IMR-90 (cell line): ENCODE data around the gene MAP2. TPM values are rescaled to one million over a fixed set of nuclear protein-coding genes. Genes with fewer than 3 reads are reported as not detected.

Experiments
- ATAC-seq: fragments of 200-7000 bp; cut with Tn5 transposase; 2 replicates; pipeline ENCODE4 v1.9.1; 2020; ENCODE audit warnings: low read depth, mild to moderate bottlenecking, moderate library complexity
- BruUV-seq: library from RNA; stranded (reverse); fragments of 400-500 nt; replicated peaks from 2 replicates; lab custom pipeline; 2021; lab: Mats Ljungman, UMichigan
- CTCF ChIA-PET: fragments of 300-600 bp; formaldehyde crosslinking; extraction: SDS; loops from one replicate; lab custom pipeline; 2021; ENCODE audit warnings: antibody characterized with exemption; lab: Yijun Ruan, JAX
- POLR2A ChIA-PET: fragments of 300-600 bp; sonication (Branson Sonifier 250); formaldehyde crosslinking; loops from one replicate; lab custom pipeline; 2022; ENCODE audit warnings: antibody characterized with exemption; ENCODE audit not compliant: unreplicated experiment; lab: Charles Lee
- DNase-seq: peaks from one replicate; pipeline ENCODE4 v3.0.0; 2013
- H2AFZ ChIP-seq: replicated peaks from 2 replicates; pipeline ENCODE3; 2013; ENCODE audit warnings: low read length, mild to moderate bottlenecking; ENCODE audit not compliant: poor library complexity
- H2AK5ac ChIP-seq: 2 replicates; pipeline ENCODE4 v1.6.1; 2013; ENCODE audit warnings: low read depth, low read length, inconsistent platforms
- H2AK9ac ChIP-seq: replicated peaks from 2 replicates; pipeline ENCODE3; 2013; ENCODE audit warnings: mild to moderate bottlenecking, low read depth, low read length, moderate library complexity; ENCODE audit not compliant: poor library complexity
- H2BK120ac ChIP-seq: 2 replicates; pipeline ENCODE4 v1.6.1; 2013; ENCODE audit warnings: low read depth, low read length, inconsistent platforms
- H2BK15ac ChIP-seq: 3 replicates; pipeline ENCODE4 v1.6.1; 2013; ENCODE audit warnings: low read depth, low read length, inconsistent platforms
- H2BK20ac ChIP-seq: 2 replicates; pipeline ENCODE4 v1.6.1; 2013; ENCODE audit warnings: low read depth, mild to moderate bottlenecking, inconsistent platforms, low read length, moderate library complexity
- H2BK5ac ChIP-seq: 2 replicates; pipeline ENCODE4 v1.6.1; 2013; ENCODE audit warnings: mild to moderate bottlenecking, low read depth, low read length, inconsistent platforms; ENCODE audit not compliant: poor library complexity, severe bottlenecking
- H3K14ac ChIP-seq: replicated peaks from 2 replicates; pipeline ENCODE4 v1.6.1; 2013; ENCODE audit warnings: low read depth, low read length, inconsistent platforms
- H3K18ac ChIP-seq: 2 replicates; pipeline ENCODE4 v1.6.1; 2013; ENCODE audit warnings: low read depth, low read length, control low read depth
- H3K23ac ChIP-seq: 2 replicates; pipeline ENCODE4 v1.6.1; 2013; ENCODE audit warnings: low read depth, low read length, inconsistent platforms
- H3K27ac ChIP-seq: 2 replicates; pipeline ENCODE4 v1.5.1; 2013; ENCODE audit warnings: mild to moderate bottlenecking, control low read depth, low read length; ENCODE audit not compliant: insufficient read depth
- H3K27me3 ChIP-seq: 2 replicates; pipeline ENCODE4 v1.6.1; 2013; ENCODE audit warnings: low read length; ENCODE audit not compliant: control insufficient read depth, insufficient read depth
- H3K36me3 ChIP-seq: 2 replicates; pipeline ENCODE4 v1.6.1; 2013; ENCODE audit warnings: low read length, mixed read lengths; ENCODE audit not compliant: control insufficient read depth, insufficient read depth
- H3K4ac ChIP-seq: 2 replicates; pipeline ENCODE4 v1.6.1; 2013; ENCODE audit warnings: low read depth, low read length, inconsistent platforms
- H3K4me1 ChIP-seq: 2 replicates; pipeline ENCODE4 v1.6.1; 2013; ENCODE audit warnings: low read length, mixed read lengths; ENCODE audit not compliant: control insufficient read depth, insufficient read depth
- H3K4me2 ChIP-seq: 2 replicates; pipeline ENCODE4 v1.6.1; 2013; ENCODE audit warnings: low read depth, mild to moderate bottlenecking, control low read depth, low read length, moderate library complexity
- H3K4me3 ChIP-seq: 2 replicates; pipeline ENCODE4 v1.5.1; 2013; ENCODE audit warnings: low read depth, mild to moderate bottlenecking, control low read depth, low read length, moderate library complexity; ENCODE audit not compliant: insufficient read depth
- H3K56ac ChIP-seq: 2 replicates; pipeline ENCODE4 v1.6.1; 2013; ENCODE audit warnings: low read length, inconsistent platforms; ENCODE audit not compliant: insufficient read depth; ENCODE audit errors: extremely low read depth
- H3K79me1 ChIP-seq, 2 experiments: 2 replicates each; pipeline ENCODE4 v1.6.1; 2013; ENCODE audit warnings: low read length in 2 of 2, inconsistent platforms in 1 of 2, low read depth in 1 of 2
- H3K9ac ChIP-seq: 2 replicates; pipeline ENCODE4 v1.6.1; 2013; ENCODE audit warnings: low read depth, low read length, control low read depth
- H3K9me1 ChIP-seq: 2 replicates; pipeline ENCODE4 v1.6.1; 2013; ENCODE audit warnings: low read length, inconsistent platforms; ENCODE audit not compliant: insufficient read depth
- H3K9me3 ChIP-seq: 2 replicates; pipeline ENCODE4 v1.6.1; 2013; ENCODE audit warnings: low read length; ENCODE audit not compliant: control insufficient read depth, insufficient read depth
- H4K20me1 ChIP-seq: 2 replicates; pipeline ENCODE4 v1.6.1; 2013; ENCODE audit warnings: low read length, inconsistent platforms; ENCODE audit not compliant: insufficient read depth
- H4K5ac ChIP-seq: 2 replicates; pipeline ENCODE4 v1.6.1; 2013; ENCODE audit warnings: mild to moderate bottlenecking, low read depth, low read length, control low read depth
- H4K8ac ChIP-seq, 2 experiments: 2 replicates each; pipeline ENCODE4 v1.6.1; 2013; ENCODE audit warnings: low read depth in 2 of 2, low read length in 2 of 2, control low read depth in 1 of 2, inconsistent platforms in 1 of 2
- H4K91ac ChIP-seq: 2 replicates; pipeline ENCODE4 v1.6.1; 2013; ENCODE audit warnings: low read depth, low read length, inconsistent platforms; ENCODE audit not compliant: insufficient read depth
- CEBPB ChIP-seq: IDR thresholded peaks from 2 replicates; pipeline ENCODE4 v1.6.1; 2012; ENCODE audit warnings: low read depth, low read length, improper control_type of control experiment
- FOS ChIP-seq: fragments of 150-350 bp; IDR thresholded peaks from 2 replicates; pipeline ENCODE4 v1.6.1; 2016; ENCODE audit warnings: low read depth, low read length
- MAZ ChIP-seq: IDR thresholded peaks from 2 replicates; pipeline ENCODE4 v1.6.1; 2012; ENCODE audit warnings: low read depth, mild to moderate bottlenecking, low read length, improper control_type of control experiment, moderate library complexity, borderline replicate concordance
- MXI1 ChIP-seq: IDR thresholded peaks from 2 replicates; pipeline ENCODE4 v1.6.1; 2012; ENCODE audit warnings: low read depth, mild to moderate bottlenecking, low read length, moderate library complexity, borderline replicate concordance
- NFE2L2 ChIP-seq: fragments of 150-350 bp; IDR thresholded peaks from 2 replicates; pipeline ENCODE4 v1.6.1; 2016; ENCODE audit warnings: low read depth, mild to moderate bottlenecking, low read length
- RFX5 ChIP-seq: IDR thresholded peaks from 2 replicates; pipeline ENCODE4 v1.8.0; 2012; ENCODE audit warnings: low read depth, mild to moderate bottlenecking, low read length, moderate library complexity
- WGBS, 2 experiments: methylation state at CpG; one replicate each; pipeline versions ENCODE4 v1.1.5 to v1.1.7; 2013; ENCODE audit warnings: missing lambda C conversion rate in 2 of 2; ENCODE audit not compliant: insufficient read length in 1 of 2; ENCODE audit errors: extremely low coverage in 2 of 2; 5-methylcytosine and 5-hydroxymethylcytosine counted together
- dilution Hi-C: fragments of 300-500 bp; cut with HindIII; formaldehyde crosslinking; loops from one replicate; pipeline ENCODE4 v1.14.3; 2018; ENCODE audit warnings: low sequenced_read_pairs; ENCODE audit not compliant: unreplicated experiment
- in situ Hi-C: fragments of 300-500 bp; cut with MboI; formaldehyde crosslinking; loops from 3 replicates; pipeline ENCODE4 v1.14.3; 2019; ENCODE audit warnings: low sequenced_read_pairs, inconsistent platforms, mixed read lengths
- intact Hi-C: fragments of 100-400 bp; cut with micrococcal nuclease; formaldehyde crosslinking; loops from 2 replicates; pipeline ENCODE4 v1.10.0; 2022
- polyA plus RNA-seq, 3 experiments: library from polyadenylated mRNA; depleted of rRNA; stranded (reverse); fragments of >200 nt; gene quantifications; 2 replicates each; pipeline ENCODE4 v1.2.3, GENCODE V29; 2012; ENCODE audit warnings: low replicate concordance in 1 of 3
- total RNA-seq: library from RNA; depleted of rRNA; stranded (reverse); fragments of >200 nt; gene quantifications from 2 replicates; pipeline ENCODE4 v1.2.3, GENCODE V29; 2012

MAP2 gene
- total and polyA plus RNA-seq, 2 of the 4 experiments (the other 2 are of a cell fraction), result 0.29 to 0.36 TPM

DNA sequence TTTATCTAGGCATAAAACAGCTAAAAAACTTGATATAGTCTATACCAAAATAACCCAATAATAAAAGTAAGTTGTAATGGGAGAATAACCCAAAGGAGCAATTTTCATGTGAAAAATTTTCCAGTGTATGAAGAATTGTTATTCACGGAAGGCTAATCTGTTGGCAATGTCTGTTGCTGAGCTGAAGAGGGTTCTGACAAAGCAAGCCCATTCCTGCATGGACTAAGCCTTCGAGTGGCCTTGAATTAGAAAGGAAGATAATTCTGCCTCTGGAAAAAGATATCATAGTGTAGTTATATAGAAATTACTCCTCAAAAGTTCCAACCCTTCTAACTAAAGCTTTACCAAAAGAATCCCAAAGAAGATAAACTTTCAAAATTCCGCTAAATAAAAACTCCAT, 101.5 kb downstream of the MAP2 start:
- intact Hi-C loops, result no loop called here
- H3K4me2 ChIP-seq, result no peak overlapping the region
- H2BK5ac ChIP-seq, result peak overlapping the region; percentile 36
- no peak overlapping the region for H3K9ac ChIP-seq
- 0 out of 2 replicates have a peak overlapping the region, but pooled peaks have one; percentile 59 for H3K56ac ChIP-seq
- POLR2A ChIA-PET, result no interaction called here
- H2AK5ac ChIP-seq, result peak overlapping the region; percentile 95; the same call in 1 of the 2 replicates
- H3K4ac ChIP-seq, result peak overlapping the region; percentile 76; the same call in 1 of the 2 replicates
- H3K27ac ChIP-seq, result no peak overlapping the region
- H3K18ac ChIP-seq, result peak overlapping the region; percentile 46; the same call in 1 of the 2 replicates
- H3K23ac ChIP-seq, result 0 out of 2 replicates have a peak overlapping the region, but pooled peaks have one; percentile 59
- TF ChIP-seq FOS, result no peak
- no peak for TF ChIP-seq MAZ
- no peak for TF ChIP-seq RFX5
- TF ChIP-seq CEBPB, result no peak
- TF ChIP-seq MXI1, result no peak
- no peak for TF ChIP-seq NFE2L2
- WGBS, 2 experiments, result 80% methylated on average over 1 of the region's 3 CpGs; no CpG with 5 or more reads in 1 of the 2 experiments
- H4K20me1 ChIP-seq, result no peaks in the 10 kb centered on the region
- H3K4me1 ChIP-seq, result 0 out of 2 replicates have a peak, but pooled peaks cover 1% of the 10 kb centered on the region
- no peak overlapping the region for H2AFZ ChIP-seq
- H4K5ac ChIP-seq, result no peak overlapping the region
- H2BK15ac ChIP-seq, result no peak overlapping the region; the same call in 2 of the 3 replicates
- H4K8ac ChIP-seq, result peak overlapping the region in 1 of 2 experiments; percentile 57; a peak in 2 of 4 replicates
- no peak overlapping the region for H2AK9ac ChIP-seq
- no TSS peak for BruUV-seq
- peak overlapping the region; percentile 96; the same call in 1 of the 2 replicates for H3K14ac ChIP-seq
- ATAC-seq (no peak), DNase-seq (no peak)
- peaks cover 4% of the 10 kb centered on the region for H3K9me1 ChIP-seq
- H3K9me3 ChIP-seq, result no peaks in the 10 kb centered on the region
- CTCF ChIA-PET, result interaction anchor here (1.8 kb wide), 1 partner anchor 102 kb away, joined by 5 read pairs; the partner anchor contains the start of gene MAP2
- no peaks in the 10 kb centered on the region for H3K27me3 ChIP-seq
- in situ Hi-C loops, result no loop called here
- peak overlapping the region; percentile 82 for H2BK120ac ChIP-seq
- peak overlapping the region; percentile 63; the same call in 1 of the 2 replicates for H4K91ac ChIP-seq
- no peaks in the 10 kb centered on the region for H3K36me3 ChIP-seq
- H3K4me3 ChIP-seq, result no peak overlapping the region
- dilution Hi-C loops, result no loop called here
- peak overlapping the region; percentile 94; the same call in 1 of the 2 replicates for H2BK20ac ChIP-seq
- no peaks in the 10 kb centered on the region for H3K79me1 ChIP-seq
